Neural cell (in vitro differentiated cells): Measurements from ENCODE around the gene TGFBR3. TPM values are rescaled to one million over a fixed set of nuclear protein-coding genes. Genes with fewer than 3 reads are reported as not detected.

Experiments
- H2AFZ ChIP-seq: fragments of 200-600, 300-800 bp; sonication (generic), shearing (Covaris generic); 2 replicates; pipeline ENCODE4 v1.6.0; 2014; ENCODE audit warnings: low read depth, mild to moderate bottlenecking, antibody characterized with exemption, low read length, moderate library complexity
- H3F3A ChIP-seq: fragments of 200-600 bp; shearing (Covaris generic); 2 replicates; pipeline ENCODE4 v1.6.1; 2016; ENCODE audit warnings: mild to moderate bottlenecking, moderate library complexity, mixed read lengths, antibody characterized with exemption, low read length; ENCODE audit not compliant: insufficient read depth, poor library complexity, severe bottlenecking
- H3K27ac ChIP-seq: fragments of 200-600, 300-800 bp; sonication (generic), shearing (Covaris generic); 2 replicates; pipeline ENCODE4 v1.5.1; 2014; ENCODE audit warnings: mild to moderate bottlenecking, low read length, moderate library complexity
- H3K27me3 ChIP-seq: fragments of 300-800, 200-600 bp; sonication (generic), shearing (Covaris generic); 2 replicates; pipeline ENCODE4 v1.6.0; 2014; ENCODE audit warnings: mild to moderate bottlenecking, low read depth, low read length, moderate library complexity; ENCODE audit not compliant: insufficient read depth
- H3K36me3 ChIP-seq: fragments of 300-800, 200-600 bp; sonication (generic), shearing (Covaris generic); 2 replicates; pipeline ENCODE4 v1.5.1; 2014; ENCODE audit warnings: mild to moderate bottlenecking, antibody characterized with exemption, low read length, moderate library complexity; ENCODE audit not compliant: insufficient read depth
- H3K4me2 ChIP-seq: fragments of 300-800, 200-600 bp; sonication (generic), shearing (Covaris generic); 2 replicates; pipeline ENCODE4 v1.6.0; 2014; ENCODE audit warnings: mild to moderate bottlenecking, low read length
- H3K4me3 ChIP-seq: fragments of 300-800, 200-600 bp; sonication (generic), shearing (Covaris generic); 2 replicates; pipeline ENCODE4 v1.5.1; 2014; ENCODE audit warnings: mild to moderate bottlenecking, low read length, moderate library complexity
- H3K79me2 ChIP-seq: fragments of 200-600 bp; shearing (Covaris generic); replicated peaks from 2 replicates; pipeline ENCODE4 v1.6.0; 2014; ENCODE audit warnings: mild to moderate bottlenecking, low read length, moderate library complexity; ENCODE audit not compliant: insufficient read depth
- H3K9ac ChIP-seq: fragments of 300-800, 200-600 bp; sonication (generic), shearing (Covaris generic); 2 replicates; pipeline ENCODE4 v1.6.1; 2016; ENCODE audit warnings: mild to moderate bottlenecking, low read length, mixed read lengths
- H3K9me2 ChIP-seq: fragments of 200-600 bp; shearing (Covaris generic); 2 replicates; pipeline ENCODE4 v1.6.1; 2016; ENCODE audit warnings: mild to moderate bottlenecking, low read length, mixed read lengths; ENCODE audit not compliant: insufficient read depth
- H3K9me3 ChIP-seq: fragments of 200-600, 300-800 bp; sonication (generic), shearing (Covaris generic); 2 replicates; pipeline ENCODE4 v1.6.1; 2016; ENCODE audit warnings: mild to moderate bottlenecking, mixed run types, low read length, moderate library complexity, mixed read lengths
- H4K20me1 ChIP-seq: fragments of 200-600 bp; shearing (Covaris generic); 2 replicates; pipeline ENCODE4 v1.6.1; 2016; ENCODE audit warnings: mild to moderate bottlenecking, mixed run types; ENCODE audit not compliant: insufficient read depth
- EP300 ChIP-seq: fragments of 450-650 bp; conservative IDR thresholded peaks from 2 replicates; pipeline ENCODE4 v1.6.1; 2014; ENCODE audit warnings: antibody characterized with exemption, mild to moderate bottlenecking, moderate library complexity; ENCODE audit not compliant: poor library complexity, severe bottlenecking
- EZH2 ChIP-seq: fragments of 200-600, 300-800 bp; shearing (Covaris generic), sonication (generic); IDR thresholded peaks from 2 replicates; pipeline ENCODE4 v1.6.1; 2014; ENCODE audit warnings: antibody characterized with exemption, low read length, borderline replicate concordance, mild to moderate bottlenecking; ENCODE audit not compliant: insufficient read depth, poor library complexity, severe bottlenecking
- MXI1 ChIP-seq: fragments of 450-650 bp; conservative IDR thresholded peaks from 2 replicates; pipeline ENCODE4 v1.6.1; 2014; ENCODE audit warnings: antibody characterized with exemption, mild to moderate bottlenecking; ENCODE audit not compliant: poor library complexity, severe bottlenecking
- POLR2AphosphoS5 ChIP-seq: IDR thresholded peaks from 2 replicates; pipeline ENCODE4 v1.6.1; 2012
- RAD21 ChIP-seq: fragments of 450-650 bp; conservative IDR thresholded peaks from 2 replicates; pipeline ENCODE4 v1.6.1; 2014; ENCODE audit warnings: antibody characterized with exemption, mild to moderate bottlenecking, moderate library complexity
- SMC3 ChIP-seq: fragments of 450-650 bp; conservative IDR thresholded peaks from 2 replicates; pipeline ENCODE4 v1.6.1; 2014; ENCODE audit warnings: antibody characterized with exemption, mild to moderate bottlenecking, moderate library complexity; ENCODE audit not compliant: poor library complexity
- TAF1 ChIP-seq: IDR thresholded peaks from 2 replicates; pipeline ENCODE4 v1.6.1; 2012; ENCODE audit warnings: low read depth
- polyA plus RNA-seq: library from polyadenylated mRNA; depleted of rRNA; stranded (reverse); fragments of >200 nt; gene quantifications from 2 replicates; pipeline ENCODE4 v1.2.3, GENCODE V29; 2014
- TF ChIP-seq, protein P1 (sequence below): fragments of 450-650 bp; IDR thresholded peaks from 2 replicates; pipeline ENCODE4 v1.5.1; 2014; ENCODE audit warnings: antibody characterized with exemption, mild to moderate bottlenecking, moderate library complexity; ENCODE audit not compliant: poor library complexity, severe bottlenecking
- TF ChIP-seq, protein P2 (sequence below): IDR thresholded peaks from 2 replicates; pipeline ENCODE4 v1.6.1; 2012; ENCODE audit warnings: borderline replicate concordance

TGFBR3 gene
- polyA plus RNA-seq, 1 donor from 2014 or later = 0.25 TPM

DNA sequence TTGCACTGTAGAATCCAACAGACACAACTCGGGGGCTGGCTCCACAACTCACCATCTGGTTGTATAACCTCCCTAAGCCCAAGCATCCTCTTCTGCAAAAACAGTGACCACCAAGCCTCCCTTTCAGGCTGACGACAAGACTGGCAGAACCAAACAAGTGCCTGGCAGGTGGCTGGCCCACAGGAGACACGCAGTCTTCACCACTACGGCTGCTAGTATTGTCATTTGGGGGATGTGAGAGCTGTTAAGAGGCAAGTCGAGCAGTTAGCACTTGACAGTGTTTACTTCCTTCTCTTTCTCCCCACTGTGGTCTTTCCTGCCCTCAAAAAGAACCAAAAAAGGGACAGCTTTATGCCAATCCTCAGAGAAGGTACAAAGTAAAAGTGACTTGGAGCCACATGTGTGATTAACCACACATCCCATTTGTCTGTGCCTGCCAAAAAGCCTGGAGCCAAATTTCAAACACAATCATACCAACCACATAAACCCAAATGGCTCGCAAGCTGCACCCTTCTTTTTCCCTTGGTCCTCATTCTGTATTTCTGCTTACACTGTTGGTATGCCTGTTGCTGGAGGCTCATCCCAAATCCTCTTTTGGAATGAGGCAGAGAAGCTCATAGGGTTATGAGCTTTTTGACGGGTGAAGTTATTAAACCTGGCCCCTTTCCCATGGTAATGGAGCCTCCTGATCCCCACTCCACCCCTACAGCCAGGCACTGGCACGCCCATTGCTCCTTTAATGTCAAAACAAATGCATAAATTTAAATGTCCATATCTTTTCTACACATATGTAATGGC is 94.1 kb downstream of the TGFBR3 start:
- Histone ChIP-seq H4K20me1 (no peaks in the 10 kb centered on the region), H3K9me2 (no peaks in the 10 kb centered on the region), H3K4me2 (no peak overlapping the region), H3F3A (no peaks in the 10 kb centered on the region), H3K36me3 (no peaks in the 10 kb centered on the region), H2AFZ (no peak overlapping the region), H3K9ac (no peak overlapping the region), H3K9me3 (no peaks in the 10 kb centered on the region), H3K27ac (no peak overlapping the region), H3K79me2 (no peaks in the 10 kb centered on the region), H3K4me3 (no peak overlapping the region), H3K27me3 (peaks cover 9% of the 10 kb centered on the region)
- TF ChIP-seq EZH2 (no peak), MXI1 (no peak), SMC3 (no peak), RAD21 (no peak), POLR2AphosphoS5 (no peak), EP300 (no peak), TAF1 (no peak)
- TF ChIP-seq, protein P1, sequence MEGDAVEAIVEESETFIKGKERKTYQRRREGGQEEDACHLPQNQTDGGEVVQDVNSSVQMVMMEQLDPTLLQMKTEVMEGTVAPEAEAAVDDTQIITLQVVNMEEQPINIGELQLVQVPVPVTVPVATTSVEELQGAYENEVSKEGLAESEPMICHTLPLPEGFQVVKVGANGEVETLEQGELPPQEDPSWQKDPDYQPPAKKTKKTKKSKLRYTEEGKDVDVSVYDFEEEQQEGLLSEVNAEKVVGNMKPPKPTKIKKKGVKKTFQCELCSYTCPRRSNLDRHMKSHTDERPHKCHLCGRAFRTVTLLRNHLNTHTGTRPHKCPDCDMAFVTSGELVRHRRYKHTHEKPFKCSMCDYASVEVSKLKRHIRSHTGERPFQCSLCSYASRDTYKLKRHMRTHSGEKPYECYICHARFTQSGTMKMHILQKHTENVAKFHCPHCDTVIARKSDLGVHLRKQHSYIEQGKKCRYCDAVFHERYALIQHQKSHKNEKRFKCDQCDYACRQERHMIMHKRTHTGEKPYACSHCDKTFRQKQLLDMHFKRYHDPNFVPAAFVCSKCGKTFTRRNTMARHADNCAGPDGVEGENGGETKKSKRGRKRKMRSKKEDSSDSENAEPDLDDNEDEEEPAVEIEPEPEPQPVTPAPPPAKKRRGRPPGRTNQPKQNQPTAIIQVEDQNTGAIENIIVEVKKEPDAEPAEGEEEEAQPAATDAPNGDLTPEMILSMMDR = no peak
- TF ChIP-seq, protein P2, sequence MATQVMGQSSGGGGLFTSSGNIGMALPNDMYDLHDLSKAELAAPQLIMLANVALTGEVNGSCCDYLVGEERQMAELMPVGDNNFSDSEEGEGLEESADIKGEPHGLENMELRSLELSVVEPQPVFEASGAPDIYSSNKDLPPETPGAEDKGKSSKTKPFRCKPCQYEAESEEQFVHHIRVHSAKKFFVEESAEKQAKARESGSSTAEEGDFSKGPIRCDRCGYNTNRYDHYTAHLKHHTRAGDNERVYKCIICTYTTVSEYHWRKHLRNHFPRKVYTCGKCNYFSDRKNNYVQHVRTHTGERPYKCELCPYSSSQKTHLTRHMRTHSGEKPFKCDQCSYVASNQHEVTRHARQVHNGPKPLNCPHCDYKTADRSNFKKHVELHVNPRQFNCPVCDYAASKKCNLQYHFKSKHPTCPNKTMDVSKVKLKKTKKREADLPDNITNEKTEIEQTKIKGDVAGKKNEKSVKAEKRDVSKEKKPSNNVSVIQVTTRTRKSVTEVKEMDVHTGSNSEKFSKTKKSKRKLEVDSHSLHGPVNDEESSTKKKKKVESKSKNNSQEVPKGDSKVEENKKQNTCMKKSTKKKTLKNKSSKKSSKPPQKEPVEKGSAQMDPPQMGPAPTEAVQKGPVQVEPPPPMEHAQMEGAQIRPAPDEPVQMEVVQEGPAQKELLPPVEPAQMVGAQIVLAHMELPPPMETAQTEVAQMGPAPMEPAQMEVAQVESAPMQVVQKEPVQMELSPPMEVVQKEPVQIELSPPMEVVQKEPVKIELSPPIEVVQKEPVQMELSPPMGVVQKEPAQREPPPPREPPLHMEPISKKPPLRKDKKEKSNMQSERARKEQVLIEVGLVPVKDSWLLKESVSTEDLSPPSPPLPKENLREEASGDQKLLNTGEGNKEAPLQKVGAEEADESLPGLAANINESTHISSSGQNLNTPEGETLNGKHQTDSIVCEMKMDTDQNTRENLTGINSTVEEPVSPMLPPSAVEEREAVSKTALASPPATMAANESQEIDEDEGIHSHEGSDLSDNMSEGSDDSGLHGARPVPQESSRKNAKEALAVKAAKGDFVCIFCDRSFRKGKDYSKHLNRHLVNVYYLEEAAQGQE = no peak

DNA sequence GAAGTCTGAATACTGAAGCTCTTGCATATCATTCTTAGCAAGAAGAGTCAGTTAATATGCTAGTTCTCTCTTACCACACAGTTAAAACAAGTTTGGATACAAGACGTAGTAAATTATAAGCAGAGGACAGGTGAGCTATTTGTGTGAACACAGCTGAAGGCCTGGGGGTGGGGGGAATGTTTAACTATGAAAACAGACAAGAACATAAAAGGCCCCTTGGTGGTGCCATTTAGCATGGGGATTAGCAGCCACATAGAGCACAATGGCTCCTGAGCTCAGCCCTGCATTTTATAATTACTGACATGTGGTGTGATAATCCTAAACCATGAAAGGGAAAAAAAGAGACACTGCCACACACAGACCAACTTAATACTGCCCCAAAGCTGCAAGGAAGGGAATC is 94.8 kb downstream of the TGFBR3 start:
- H2AFZ ChIP-seq = no peak overlapping the region
- no peaks in the 10 kb centered on the region for H4K20me1 ChIP-seq
- H3K36me3 ChIP-seq = no peaks in the 10 kb centered on the region
- no peaks in the 10 kb centered on the region for H3K79me2 ChIP-seq
- peaks cover 9% of the 10 kb centered on the region for H3K27me3 ChIP-seq
- H3K9me2 ChIP-seq = no peaks in the 10 kb centered on the region
- no peaks in the 10 kb centered on the region for H3F3A ChIP-seq
- no peak overlapping the region for H3K4me2 ChIP-seq
- TF ChIP-seq EZH2 = no peak
- TF ChIP-seq, protein P2 = no peak
- no peak for TF ChIP-seq TAF1
- TF ChIP-seq SMC3 = no peak
- TF ChIP-seq RAD21 = no peak
- TF ChIP-seq, protein P1 = peak; percentile 15
- TF ChIP-seq EP300 = no peak
- no peak for TF ChIP-seq POLR2AphosphoS5
- TF ChIP-seq MXI1 = no peak
- no peak overlapping the region for H3K4me3 ChIP-seq
- no peak overlapping the region for H3K9ac ChIP-seq
- no peaks in the 10 kb centered on the region for H3K9me3 ChIP-seq
- no peak overlapping the region for H3K27ac ChIP-seq
